Bronchial epithelial cell (primary cell): ENCODE data around the gene BEST1. TPM values are rescaled to one million over a fixed set of nuclear protein-coding genes. Genes with fewer than 3 reads are reported as not detected.

ENCODE experiments used
- DNase-seq: peaks from one replicate; pipeline ENCODE4 v3.0.0-alpha.2; 2010; ENCODE audit warnings: low read depth
- FAIRE-seq: peaks from 2 replicates; lab custom pipeline; 2011; peaks lifted over from hg19 to GRCh38; lab: Jason Lieb, UNC
- H3K27me3 ChIP-seq: 2 replicates; pipeline ENCODE4 v1.5.1; 2011; ENCODE audit warnings: low read length; ENCODE audit not compliant: control insufficient read depth, insufficient read depth
- H3K36me3 ChIP-seq: 2 replicates; pipeline ENCODE4 v1.5.1; 2011; ENCODE audit warnings: low read length; ENCODE audit not compliant: control insufficient read depth, insufficient read depth
- H3K4me3 ChIP-seq: 2 replicates; pipeline ENCODE4 v1.5.1; 2011; ENCODE audit warnings: mild to moderate bottlenecking, low read depth, low read length, control low read depth
- total RNA-seq: library from RNA; depleted of rRNA; stranded (reverse); fragments of >200 nt; gene quantifications from 2 replicates; pipeline ENCODE4 v1.2.1, GENCODE V29; 2014
- TF ChIP-seq, protein P1 (sequence below): IDR thresholded peaks from 2 replicates; pipeline ENCODE4 v1.5.1; 2011; ENCODE audit warnings: mild to moderate bottlenecking, moderate library complexity, low read length, control low read depth, inconsistent platforms; ENCODE audit not compliant: insufficient read depth, severe bottlenecking

Gene BEST1
- total RNA-seq, 1 donor from 2014 or later: 3.7 TPM

- Histone ChIP-seq H3K4me3 (no peak overlapping the region), H3K27me3 (peaks cover 4% of the 10 kb centered on the region), H3K36me3 (no peaks in the 10 kb centered on the region)
- DNase-seq (no peak), FAIRE-seq (no peak)
- TF ChIP-seq, protein P1, sequence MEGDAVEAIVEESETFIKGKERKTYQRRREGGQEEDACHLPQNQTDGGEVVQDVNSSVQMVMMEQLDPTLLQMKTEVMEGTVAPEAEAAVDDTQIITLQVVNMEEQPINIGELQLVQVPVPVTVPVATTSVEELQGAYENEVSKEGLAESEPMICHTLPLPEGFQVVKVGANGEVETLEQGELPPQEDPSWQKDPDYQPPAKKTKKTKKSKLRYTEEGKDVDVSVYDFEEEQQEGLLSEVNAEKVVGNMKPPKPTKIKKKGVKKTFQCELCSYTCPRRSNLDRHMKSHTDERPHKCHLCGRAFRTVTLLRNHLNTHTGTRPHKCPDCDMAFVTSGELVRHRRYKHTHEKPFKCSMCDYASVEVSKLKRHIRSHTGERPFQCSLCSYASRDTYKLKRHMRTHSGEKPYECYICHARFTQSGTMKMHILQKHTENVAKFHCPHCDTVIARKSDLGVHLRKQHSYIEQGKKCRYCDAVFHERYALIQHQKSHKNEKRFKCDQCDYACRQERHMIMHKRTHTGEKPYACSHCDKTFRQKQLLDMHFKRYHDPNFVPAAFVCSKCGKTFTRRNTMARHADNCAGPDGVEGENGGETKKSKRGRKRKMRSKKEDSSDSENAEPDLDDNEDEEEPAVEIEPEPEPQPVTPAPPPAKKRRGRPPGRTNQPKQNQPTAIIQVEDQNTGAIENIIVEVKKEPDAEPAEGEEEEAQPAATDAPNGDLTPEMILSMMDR: no peak
These were observed 45.0 kb upstream of the BEST1 start for GRCh38 chr11:61905067-61905696.

DNA sequence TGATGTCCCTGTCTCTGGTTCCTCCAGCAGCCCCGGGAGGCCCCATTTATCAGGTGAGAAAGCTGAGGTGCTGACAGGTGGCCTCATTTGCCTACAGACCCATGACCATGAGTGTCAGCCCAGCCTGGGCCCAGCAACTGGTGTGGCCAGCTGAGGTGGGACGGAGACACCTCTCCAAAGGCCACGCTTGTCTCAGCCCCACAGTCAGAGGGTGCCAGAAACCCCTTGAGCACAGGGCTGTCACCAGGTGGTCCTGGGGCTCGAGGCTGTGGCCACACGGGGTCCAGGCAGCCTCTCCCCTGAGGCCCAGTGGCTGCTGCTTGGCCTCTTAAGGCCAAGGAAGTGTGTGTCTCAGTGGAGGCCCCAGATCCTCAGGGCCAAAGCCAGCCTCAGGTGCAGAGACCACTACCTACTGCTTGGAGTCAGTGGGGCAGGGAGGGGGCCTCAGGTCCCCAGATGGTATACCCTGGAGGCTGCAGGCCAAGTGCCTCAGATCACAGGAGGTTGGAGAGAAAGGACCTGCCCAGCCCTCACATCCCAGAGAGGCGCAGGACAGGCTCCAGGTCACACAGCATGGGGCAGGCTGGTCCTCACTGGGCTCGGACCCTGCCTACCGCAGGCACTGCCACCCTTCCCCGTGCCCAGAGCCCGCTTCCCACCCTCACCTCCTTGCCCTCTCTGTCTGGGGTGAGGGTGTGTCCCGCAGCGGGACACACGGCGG, 44.2 kb upstream of the BEST1 start:
- TF ChIP-seq, protein P1: no peak
- Histone ChIP-seq H3K36me3 (no peaks in the 10 kb centered on the region), H3K4me3 (no peak overlapping the region), H3K27me3 (peaks cover 4% of the 10 kb centered on the region)
- no peak for FAIRE-seq
- no peak for DNase-seq

GRCh38 chr11:61906522-61906909, 43.6 kb upstream of the BEST1 start:
- Histone ChIP-seq H3K4me3 (no peak overlapping the region), H3K27me3 (peaks cover 4% of the 10 kb centered on the region), H3K36me3 (no peaks in the 10 kb centered on the region)
- DNase-seq (no peak), FAIRE-seq (no peak)
- TF ChIP-seq, protein P1: no peak

- no peak for DNase-seq
- no peaks in the 10 kb centered on the region for H3K36me3 ChIP-seq
- no peak overlapping the region for H3K4me3 ChIP-seq
- peaks cover 4% of the 10 kb centered on the region for H3K27me3 ChIP-seq
- FAIRE-seq: no peak
- TF ChIP-seq, protein P1: no peak
These were observed 42.9 kb upstream of the BEST1 start for GRCh38 chr11:61907282-61907681.

- peak; percentile 47 for FAIRE-seq
These were observed 42.1 kb upstream of the BEST1 start for GRCh38 chr11:61907871-61908729.

More at GRCh38 chr11:61907871-61908729, 42.1 kb upstream of the BEST1 start:
- Histone ChIP-seq H3K27me3 (peaks cover 4% of the 10 kb centered on the region), H3K4me3 (no peak overlapping the region), H3K36me3 (no peaks in the 10 kb centered on the region)
- no peak for DNase-seq
- TF ChIP-seq, protein P1: no peak
